ENCODE measurements around the gene HMCN1.

Gene HMCN1

DNA sequence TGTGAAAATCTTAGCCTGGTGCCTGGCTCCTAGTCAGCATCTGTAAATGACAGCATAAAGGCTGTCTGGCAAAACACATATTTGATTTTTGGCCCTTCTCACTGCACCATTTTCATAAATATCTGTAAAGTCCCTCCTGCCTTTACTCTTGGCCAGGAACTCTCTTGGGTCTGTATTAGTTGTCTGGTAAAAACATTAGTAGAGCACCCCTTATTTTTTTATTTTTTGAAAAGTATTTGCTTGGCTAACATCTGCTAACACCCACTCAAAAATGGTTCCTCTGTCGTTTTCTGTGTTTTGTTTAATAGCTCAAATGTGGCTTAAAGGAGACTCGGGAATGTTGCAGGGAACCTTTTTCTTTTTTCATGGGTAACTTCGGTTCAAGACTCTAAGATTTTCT is 293.4 kb downstream of the HMCN1 start:
- no peak for DNase-seq (ENCODE audit: low read depth in 2 of 2)

DNA sequence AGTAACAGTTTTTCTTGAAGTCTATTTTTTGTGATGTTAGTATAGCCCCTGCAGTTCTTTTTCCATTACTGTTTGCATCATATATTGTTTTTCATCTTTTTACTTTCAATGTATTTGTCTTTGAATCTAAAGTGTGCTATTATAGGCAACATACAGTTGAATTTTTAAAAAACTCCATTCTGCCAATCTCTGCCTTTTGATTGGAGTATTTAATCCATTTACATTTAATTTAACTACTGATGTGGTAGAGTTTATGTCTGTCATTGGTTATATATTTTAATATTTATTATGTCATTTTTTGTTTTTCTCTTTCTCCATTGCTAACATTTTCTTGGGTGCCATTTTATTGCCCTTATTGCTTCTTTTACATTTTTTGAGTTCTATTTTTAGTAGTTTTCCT is 296.3 kb downstream of the HMCN1 start:
- no peak for DNase-seq (ENCODE audit: low read depth in 2 of 2)

DNA sequence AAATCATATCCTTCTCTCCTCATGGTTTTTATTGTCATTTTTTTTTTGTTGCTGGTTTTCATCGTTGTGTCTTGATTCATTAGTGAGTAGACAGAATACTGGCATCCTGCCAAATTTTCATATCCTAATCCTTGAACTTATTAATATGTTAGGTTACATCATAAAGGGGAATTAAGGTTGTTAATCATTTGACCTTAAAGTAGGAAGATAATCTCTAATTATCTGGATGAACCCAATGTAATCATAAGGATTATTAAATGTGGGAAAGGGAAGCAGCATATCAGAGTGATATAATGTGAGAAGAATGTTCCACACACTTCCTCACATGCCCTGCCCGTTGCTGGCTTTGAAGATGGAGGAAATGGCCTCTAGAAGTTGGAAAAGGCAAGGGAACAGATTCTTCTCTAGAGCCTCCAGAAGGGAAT is 299.7 kb downstream of the HMCN1 start:
- no peak for DNase-seq (ENCODE audit: low read depth in 2 of 2)

DNA sequence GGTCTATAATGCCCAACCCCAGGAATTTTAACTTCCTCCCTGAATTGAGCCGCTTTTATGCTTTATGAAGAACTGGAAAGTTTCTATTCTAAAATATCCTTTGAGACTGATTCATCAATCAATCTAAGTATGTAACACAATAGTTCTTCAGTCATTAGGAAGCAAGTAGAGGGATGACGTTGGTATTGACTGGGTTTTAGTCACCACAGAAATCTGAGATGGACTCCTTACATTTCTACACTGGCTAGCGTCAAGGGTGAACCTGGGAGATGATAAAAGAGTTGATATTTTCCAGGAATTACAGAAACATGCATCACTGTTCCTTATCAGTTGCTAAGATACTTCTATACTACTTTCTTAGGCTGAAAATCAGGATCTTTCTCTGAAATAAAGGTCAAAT is 308.0 kb downstream of the HMCN1 start:
- DNase-seq (ENCODE audit: low read depth in 2 of 2): no peak

DNA sequence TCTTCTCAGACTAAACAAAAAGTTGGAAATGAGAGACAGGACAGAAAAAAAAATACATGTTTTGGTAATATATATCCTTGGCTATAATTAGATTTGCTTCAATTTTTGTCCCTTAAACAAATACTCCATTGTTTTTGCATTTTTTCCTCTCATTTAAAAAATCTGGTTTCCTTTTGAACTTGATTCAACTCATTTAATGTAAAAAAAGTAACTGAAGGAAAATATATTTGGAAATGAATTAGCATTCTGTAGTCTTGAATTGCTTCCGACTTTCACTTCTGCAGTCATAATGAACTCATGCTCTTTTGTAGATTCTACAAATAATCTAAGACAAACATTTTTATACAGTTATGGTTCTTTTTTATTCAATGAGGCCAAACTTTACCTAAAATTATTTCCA is 309.1 kb downstream of the HMCN1 start:
- DNase-seq (ENCODE audit: low read depth in 2 of 2): no peak

DNA sequence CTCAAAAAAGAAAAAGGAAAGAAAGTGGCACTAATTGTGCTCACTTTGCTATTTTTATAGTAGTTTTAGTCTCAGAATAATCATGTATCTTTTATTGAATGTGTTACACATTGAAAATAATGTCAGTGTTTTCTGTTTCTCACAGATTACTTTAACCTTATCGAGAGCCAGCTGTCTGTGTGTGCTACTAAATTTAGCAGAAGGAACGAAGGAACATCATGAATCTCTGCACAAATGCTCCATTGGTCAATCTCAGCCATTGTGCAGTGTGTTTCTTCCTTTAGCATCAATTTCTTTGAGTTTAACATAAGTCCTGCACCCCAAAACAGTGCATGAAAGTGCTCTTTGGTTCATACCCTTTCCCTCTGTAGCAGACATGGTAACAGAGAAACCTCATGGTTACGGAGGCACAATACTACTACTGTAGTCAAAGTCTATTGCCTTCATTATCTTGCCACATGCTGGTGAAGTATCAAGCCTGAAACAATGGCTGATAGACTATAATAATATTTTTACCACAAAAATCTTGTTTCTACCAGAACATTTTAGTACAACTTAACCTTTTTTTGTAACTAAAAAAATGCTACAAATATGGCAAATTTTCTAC is 310.0 kb downstream of the HMCN1 start:
- no peak for DNase-seq (ENCODE audit: low read depth in 2 of 2)

DNA sequence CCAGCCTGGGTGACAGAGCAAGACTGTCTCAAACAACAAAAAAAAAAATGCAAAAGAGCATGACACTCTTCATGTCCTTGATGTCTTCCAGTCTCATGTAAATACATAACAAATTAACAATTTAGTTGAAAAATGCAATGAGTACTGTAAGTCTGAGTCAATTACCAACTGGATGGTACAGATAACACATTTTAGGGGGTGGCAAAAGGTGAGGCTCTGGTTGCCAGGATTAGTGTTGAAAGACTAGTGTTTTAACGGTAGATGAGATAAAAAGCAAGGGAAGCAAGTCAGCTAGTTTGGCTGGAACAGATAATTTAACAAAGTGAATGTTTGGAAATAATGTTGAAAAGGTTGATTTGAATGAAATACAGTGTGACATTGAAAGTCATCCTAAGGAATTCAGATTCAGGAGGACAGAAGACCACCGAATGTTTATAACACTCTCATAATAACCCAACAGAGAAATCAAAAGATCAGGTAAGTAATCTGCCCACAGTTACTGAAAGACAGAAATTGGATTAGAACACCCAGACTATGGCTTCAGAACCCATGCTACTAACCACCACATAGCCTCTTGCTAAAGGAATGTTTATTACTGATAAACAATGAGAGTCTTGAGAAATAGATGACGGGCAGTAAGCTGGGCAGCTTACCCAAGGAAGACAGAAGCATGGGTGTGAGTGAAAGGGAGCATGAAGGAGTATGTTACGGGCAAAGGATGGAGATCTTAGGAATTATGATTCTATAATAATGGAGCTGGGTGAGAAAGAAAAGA is 312.4 kb downstream of the HMCN1 start:
- DNase-seq (ENCODE audit: low read depth in 2 of 2): no peak

DNA sequence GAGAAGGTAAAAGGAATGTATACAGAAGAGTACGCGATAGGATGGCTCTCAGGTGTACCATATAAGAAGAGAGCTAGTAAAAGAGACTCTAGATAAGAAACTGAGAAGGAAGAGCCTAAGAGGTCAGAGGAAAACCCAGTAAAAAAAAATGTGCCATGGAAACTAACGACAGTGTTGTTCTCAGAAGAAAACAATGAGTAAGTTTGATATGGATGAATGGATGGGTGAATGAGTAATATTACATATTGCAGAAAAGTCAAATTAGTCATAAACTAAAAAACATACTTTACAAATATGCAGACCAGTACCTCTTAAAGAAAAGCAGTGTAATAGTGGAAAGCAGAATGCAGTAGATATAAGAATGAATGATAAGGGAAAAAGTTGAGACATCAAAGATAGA is 316.2 kb downstream of the HMCN1 start:
- DNase-seq (ENCODE audit: low read depth in 2 of 2): no peak

DNA sequence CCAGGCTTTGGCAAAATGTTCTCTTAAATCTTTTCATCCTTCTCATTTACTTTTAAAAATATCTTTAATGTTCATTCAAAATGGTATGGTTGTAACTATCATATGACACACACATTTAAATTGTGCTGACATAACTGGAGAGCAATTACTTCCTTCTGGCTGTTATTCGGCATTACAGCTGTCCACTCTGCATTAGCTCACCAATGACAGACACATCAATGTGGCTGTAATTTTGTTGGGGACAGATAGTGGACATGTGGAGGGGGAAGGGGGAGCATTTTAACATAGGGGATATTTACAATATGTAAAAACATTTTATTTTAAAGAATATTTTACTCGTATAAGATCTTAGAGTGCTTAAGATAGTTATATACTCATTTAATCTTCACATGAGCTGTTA is 319.8 kb downstream of the HMCN1 start:
- DNase-seq (ENCODE audit: low read depth in 2 of 2): no peak

DNA sequence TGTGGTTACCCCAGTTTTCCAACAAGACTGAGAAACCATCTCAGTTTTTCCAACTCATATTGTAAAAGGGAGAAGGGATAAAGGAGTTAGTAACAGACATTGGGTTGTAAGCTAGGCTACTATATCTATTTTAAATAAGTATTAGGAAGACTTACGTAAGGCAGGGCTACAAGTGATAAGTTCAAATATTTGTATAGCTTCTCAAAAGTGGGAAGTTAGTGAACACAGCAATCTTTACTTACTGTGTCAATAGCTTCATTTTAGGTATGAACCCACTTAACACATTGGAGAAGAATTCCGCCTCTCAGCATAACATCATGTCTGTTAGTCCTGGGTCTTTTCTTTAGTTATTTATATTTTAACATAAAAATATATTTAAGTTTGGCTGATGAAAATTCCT is 320.7 kb downstream of the HMCN1 start:
- DNase-seq (ENCODE audit: low read depth in 2 of 2): no peak

DNA sequence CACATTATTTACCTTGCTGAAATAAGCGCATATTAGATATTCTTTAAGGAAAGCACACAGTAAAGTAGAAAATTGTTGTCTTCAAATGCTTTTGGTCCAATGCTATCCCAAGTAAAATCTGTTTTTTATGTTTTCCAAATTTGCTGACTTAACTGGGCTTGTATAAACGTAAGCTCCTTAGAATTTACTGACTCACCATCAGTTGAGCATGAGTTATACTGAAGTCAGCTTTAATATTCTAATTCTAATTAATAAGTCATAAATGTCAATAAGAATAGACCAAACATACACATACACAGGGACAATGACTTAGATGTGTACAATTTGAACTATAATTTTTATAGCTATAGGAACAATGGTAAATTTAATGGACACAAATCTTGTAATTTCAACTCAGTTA is 321.7 kb downstream of the HMCN1 start:
- DNase-seq (ENCODE audit: low read depth in 2 of 2): no peak

DNA sequence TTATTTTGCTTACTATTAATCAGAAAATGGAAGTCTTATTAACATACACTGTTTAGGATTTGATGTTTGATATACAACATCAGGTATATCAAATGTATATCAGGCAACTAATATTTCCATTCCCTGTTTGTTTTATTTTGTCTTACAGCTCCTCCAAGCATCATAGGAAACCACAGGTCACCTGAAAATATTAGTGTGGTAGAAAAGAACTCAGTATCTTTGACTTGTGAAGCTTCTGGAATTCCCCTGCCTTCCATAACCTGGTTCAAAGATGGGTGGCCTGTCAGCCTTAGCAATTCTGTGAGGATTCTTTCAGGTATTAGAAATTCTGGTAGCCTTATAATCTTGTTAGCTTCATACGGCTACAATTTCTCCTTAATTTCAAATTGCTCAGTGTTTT is 322.9 kb downstream of the HMCN1 start:
- no peak for DNase-seq (ENCODE audit: low read depth in 2 of 2)

DNA sequence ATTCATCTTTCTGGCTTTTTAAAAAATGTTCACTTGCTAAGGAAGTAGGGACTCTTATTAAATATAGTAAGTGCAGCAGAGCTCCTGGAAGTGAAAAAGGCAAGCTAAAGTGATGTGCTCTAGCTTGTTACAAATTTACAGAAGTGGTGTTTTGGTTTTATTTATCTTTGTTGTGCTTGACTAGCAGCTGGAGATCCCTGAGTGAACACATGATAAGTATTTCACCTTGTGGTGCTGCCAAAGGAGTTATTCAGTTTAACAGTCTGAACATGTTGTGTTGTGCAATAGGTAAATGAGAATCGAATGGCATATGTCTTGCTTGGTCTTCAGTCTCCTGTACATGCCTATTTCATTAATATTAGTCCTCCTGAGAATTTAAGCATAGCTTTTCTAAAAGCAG is 325.1 kb downstream of the HMCN1 start:
- no peak for DNase-seq (ENCODE audit: low read depth in 2 of 2)

DNA sequence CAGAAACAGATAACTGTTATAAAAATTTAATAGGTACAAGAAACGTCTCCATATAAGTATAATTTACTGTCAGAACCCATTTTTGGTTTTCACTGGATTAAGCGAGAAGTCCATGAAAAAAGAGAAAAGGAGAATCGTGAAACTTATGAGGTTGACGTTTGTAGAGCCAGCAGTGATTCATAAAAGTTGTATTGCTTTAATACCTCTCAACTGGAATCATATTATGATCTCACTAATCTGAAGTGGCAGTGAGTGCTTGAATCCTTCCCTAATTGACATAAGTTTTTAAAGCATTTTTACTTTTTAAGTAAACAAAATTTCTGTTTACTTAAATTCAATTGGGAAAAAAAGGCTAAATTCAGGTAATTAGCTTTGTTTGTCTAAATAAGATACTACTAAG is 325.6 kb downstream of the HMCN1 start:
- DNase-seq (ENCODE audit: low read depth in 2 of 2): no peak

DNA sequence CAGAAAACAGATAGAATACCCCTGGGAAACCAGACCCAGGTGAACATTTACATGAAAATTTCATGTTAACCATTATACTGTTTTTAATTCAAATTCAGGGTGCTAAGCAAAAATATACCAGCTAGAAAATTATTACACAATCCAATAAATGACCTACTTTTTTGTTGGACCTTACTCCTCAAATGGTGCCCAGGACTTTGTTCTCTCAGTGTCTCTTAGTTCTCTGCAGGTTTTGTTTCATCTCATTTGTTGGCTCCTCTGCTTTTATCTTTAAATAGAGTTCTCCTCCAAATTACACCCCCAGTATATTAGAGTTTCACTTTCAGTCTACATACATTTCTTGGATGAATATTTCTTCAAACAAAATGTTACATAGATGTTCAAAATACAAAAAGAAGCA is 326.0 kb downstream of the HMCN1 start:
- no peak for DNase-seq (ENCODE audit: low read depth in 2 of 2)

DNA sequence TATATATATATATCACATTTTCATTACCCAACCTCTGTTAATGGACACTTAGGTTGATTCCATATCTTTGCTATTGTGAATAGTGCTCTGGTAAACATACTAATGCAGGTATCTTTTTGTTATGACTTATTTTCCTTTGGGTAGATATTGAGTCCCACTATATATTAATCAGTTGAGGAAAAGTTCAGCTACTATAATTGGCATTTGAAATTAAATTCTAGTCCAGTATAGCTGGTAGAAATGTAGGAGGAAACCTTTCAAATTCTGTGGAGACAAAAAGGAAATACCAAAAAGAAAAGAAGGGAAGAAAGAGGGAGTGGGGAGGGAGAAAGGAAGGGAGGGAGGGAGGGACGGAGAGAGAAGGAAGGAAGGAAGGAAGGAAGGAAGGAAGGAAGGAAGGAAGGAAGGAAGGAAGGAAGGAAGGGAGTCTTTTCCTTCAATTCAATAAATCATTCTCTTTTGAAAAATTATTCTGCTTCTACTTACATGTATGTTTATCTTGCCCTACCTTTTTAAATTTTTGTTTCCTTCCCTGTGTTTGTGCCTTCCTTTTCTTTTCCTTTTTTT is 329.0 kb downstream of the HMCN1 start:
- DNase-seq (ENCODE audit: low read depth in 2 of 2): no peak

DNA sequence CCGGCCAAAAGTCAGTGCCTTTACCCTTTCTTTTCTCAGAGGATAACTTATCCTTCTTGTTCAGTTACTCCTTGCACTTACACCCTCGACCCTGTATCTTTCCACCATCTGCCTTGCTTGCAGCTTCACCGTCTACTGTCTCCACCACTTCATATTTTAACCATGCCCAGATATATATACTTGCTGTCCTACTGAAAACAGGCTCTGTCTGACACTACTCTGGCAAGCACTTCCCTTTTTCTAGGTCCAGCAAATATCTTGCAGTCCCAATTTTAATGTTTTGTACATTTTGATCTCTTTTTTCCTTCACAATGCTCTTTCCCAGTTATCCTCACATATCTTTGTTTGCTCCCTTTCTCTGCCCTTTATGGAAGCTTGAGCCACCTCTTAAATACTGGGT is 332.2 kb downstream of the HMCN1 start:
- DNase-seq (ENCODE audit: low read depth in 2 of 2): no peak

DNA sequence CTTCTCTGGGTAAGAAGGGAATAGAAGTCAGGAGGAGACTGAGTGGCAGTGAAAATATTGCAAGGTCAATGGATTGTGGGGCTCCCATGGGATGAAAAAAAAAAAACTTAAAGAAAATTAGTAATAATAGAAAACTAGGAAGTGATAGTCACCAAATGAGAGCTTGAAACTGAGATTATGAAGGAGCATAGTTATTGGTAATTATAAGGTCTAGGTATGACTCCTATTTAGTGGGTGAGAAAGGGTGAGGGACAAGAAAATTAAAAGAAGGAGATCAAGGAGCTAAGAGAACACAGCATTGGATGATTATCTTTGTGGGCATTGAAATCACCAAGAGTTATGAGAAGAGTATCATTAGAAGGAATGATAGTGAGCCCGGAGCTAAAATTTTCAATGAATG is 339.5 kb downstream of the HMCN1 start:
- DNase-seq (ENCODE audit: low read depth in 2 of 2): no peak

DNA sequence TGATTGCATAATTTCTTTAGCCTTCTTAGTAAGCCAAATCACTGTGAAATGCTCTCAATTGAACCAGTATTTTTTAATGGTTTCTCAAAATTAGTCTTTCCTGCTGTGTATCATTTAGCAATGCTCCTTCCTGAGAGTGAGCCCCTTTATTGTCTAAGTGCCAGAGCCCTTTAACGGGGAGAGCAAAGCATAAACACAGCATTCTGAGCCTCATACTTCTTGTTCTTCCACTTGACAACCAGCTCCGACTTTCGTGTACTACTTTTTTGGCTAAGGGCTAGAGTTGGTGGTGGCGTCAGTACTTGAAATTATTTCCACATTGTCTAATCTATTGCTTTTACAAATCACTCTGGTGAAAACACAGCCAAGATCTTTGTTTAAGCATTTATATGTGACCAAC is 341.8 kb downstream of the HMCN1 start:
- no peak for DNase-seq (ENCODE audit: low read depth in 2 of 2)

DNA sequence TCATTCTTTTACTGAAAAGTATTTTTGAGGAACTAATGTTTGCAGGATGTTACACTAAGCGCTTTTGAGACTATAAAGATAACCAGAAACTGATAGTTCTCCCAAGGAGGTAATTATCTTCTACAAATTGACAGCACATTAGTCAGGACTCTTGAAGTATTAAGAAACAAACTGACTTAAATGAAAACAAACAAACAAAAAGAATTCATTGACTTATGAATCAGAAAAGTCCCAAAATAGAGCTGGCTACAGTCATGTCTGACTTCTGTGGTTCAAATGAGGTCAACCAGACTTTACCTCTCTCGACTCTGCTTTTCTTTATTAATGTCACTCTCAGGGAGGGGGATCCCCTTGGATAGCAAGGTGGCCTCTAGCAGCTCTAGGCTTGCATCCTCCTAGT is 344.1 kb downstream of the HMCN1 start:
- no peak for DNase-seq (ENCODE audit: low read depth in 2 of 2)

DNA sequence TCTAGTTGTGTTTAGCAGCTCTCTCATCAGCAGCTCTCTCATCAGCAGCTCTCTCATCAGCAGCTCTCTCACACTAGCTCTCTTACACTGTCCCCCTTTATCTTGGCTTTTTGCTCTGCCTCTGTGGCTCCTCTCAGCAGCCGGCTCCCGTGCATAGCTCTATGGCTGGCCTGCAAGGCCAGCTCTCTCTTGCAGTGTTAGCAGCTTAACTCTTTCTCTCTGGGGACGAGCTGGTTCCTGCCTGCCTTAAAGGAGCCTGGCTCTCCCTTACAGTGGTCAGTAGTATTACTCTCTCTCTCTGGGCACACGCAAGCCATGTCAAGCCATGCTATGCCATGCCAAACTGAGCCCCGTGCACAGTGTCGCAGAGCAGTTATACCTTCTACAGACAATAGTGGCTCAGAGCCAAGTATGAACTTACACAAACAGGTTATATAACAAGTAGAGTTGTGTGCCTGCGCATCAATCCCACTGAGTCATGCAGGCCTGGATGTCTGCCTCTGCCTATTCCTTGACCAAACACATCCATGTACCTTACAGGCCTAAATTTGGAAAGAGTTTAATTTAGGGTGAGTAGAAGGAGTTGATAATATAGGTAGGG is 345.0 kb downstream of the HMCN1 start:
- DNase-seq (ENCODE audit: low read depth in 2 of 2): no peak

DNA sequence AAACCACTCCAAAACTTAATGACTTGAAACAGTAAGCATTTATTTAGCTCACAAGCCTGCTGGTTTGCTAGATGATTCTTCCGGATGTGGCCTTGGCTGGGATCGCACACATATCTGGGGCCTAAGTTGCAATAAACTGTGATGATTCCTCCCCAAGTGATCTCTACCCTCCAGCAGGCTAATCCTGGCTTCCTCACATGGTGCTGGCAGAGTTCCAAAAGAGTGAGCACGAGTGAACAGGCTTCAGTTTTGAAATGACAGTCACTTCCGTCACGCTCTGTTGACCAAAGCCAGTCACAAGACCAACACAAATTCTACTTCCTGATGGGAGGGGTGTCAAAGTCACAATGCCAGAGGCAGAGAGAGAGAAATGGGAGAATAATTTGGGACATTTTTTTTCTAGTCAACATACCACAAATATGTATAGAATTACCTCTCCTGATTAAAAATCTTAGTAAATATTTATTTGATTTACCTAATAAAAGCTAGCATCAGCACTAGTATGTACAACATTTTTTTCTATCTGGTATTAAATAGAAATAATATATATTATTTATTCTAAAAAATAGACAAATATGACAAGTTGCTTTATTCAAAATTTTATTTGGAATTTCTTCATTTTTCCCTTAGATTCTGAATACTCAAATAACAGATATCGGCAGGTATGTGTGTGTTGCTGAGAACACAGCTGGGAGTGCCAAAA is 348.2 kb downstream of the HMCN1 start:
- DNase-seq (ENCODE audit: low read depth in 2 of 2): no peak

Measured in stimulated activated CD4-positive, alpha-beta T cell treated with anti-CD3 and anti-CD28 coated beads, Interleukin-15, amount 100 ng/mL, for 48 hours (primary cell).